GM19463 (cell line): ENCODE measurements around the gene SELENON.

Experiments used
- ATAC-seq: cut with Tn5 transposase; IDR thresholded peaks from one replicate; pipeline ENCODE4 v1.9.1; 2021; ENCODE audit warnings: mild to moderate bottlenecking, moderate library complexity; ENCODE audit not compliant: unreplicated experiment

SELENON gene, protein sequence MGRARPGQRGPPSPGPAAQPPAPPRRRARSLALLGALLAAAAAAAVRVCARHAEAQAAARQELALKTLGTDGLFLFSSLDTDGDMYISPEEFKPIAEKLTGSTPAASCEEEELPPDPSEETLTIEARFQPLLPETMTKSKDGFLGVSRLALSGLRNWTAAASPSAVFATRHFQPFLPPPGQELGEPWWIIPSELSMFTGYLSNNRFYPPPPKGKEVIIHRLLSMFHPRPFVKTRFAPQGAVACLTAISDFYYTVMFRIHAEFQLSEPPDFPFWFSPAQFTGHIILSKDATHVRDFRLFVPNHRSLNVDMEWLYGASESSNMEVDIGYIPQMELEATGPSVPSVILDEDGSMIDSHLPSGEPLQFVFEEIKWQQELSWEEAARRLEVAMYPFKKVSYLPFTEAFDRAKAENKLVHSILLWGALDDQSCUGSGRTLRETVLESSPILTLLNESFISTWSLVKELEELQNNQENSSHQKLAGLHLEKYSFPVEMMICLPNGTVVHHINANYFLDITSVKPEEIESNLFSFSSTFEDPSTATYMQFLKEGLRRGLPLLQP

DNA sequence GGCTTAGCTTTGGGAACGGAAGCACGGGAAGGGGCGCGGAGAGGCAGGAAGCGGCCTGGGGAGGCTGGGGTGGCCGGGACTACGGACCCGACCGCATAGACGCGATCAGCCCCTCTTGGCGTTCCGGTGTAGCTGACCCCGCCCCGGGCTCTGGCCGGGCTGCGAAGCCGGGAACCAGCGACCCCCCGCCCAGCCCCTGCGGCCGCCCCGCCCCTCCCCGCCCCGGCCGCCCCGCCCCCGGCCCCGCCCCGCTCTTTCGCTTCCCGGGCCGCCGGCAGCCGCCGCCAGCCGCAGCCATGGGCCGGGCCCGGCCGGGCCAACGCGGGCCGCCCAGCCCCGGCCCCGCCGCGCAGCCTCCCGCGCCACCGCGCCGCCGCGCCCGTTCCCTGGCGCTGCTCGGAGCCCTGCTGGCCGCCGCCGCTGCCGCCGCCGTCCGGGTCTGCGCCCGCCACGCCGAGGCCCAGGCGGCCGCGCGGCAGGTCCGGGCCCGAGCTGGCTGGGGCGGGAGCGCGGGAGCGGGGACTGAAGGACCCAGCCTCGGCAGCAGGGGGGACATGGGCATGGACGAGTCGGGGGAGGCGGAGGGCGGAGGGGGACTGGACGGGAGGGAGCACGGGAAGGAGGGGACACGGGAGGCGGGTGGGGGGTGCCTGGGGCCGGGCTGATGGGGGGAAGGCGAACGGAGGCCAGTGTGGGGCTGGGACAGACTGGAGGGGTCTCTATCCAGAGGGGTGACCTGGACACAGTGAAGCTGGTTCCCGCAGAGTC, at the start of gene SELENON:
TSS of gene SELENON (plus strand) at position 259 of the 768 bp plus-strand sequence. CDS start at position 297, 38 bp downstream.
- ATAC-seq = no peak

GRCh38 chr1:25750923-25751605, 48.9 kb upstream of the SELENON start:
- ATAC-seq = no peak

DNA sequence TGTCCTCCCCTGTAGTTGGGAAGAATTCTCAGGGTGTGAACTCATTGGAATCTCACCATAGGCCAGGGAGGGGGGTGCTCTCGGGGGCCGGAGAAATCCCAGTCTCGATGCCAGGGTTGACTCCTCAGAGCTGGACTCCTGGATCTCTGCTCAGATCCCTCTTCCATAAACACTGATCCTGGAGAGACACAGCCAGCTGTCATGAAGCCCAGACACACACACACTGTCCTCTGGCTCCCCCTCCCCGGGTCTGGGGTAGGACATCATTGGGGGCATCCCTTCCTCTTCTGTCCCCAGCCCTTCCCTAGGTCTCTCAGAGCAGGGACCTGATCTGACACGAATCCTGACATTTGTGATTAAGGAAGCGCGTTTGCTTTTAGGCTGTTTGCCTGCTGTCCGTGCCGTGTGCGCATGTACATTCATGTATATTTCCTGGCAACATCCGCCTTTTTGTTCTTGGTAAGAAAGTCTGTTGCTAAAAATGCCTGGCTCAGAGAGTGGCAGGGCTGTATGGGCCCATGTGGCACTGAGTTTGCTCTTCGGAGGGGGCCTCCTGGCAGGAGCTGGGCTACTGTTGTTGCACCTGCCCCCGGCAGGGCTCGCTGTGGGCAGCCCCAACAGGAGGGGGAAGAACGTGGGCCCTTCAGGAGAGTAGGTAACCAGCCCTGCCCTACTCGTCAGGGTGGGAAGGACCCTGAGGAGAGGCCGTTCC, 45.4 kb upstream of the SELENON start:
- no peak for ATAC-seq

DNA sequence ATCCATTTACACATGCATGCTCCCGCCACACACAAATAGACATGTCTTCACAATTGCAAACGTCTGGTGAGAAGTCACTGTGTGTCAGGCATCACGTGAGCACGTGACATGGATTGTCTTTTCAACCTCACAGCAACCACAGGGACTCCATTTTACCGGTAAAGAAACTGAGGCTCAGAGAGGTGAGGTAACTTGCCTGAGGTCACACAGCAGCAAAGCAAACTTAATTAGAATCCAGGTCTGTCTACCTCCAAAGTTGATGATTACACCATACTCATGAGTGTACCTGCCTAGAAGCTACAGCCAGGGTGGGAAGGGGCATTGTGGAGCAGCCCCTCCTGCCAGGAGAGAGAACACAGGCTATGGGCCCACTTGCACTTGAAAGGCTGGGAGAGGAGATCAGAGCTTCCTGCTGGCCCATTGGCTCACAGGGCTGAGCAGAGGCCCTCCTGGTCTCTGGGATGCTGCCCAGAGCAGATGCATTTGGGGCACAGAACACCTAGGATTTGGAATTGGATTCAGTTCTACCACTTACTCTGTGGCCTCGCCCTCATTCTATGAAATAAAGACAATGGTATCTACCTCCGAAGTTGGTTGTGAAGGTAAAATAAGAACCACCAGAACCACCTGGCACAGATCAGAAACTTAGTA, 44.4 kb upstream of the SELENON start:
- ATAC-seq = no peak

DNA sequence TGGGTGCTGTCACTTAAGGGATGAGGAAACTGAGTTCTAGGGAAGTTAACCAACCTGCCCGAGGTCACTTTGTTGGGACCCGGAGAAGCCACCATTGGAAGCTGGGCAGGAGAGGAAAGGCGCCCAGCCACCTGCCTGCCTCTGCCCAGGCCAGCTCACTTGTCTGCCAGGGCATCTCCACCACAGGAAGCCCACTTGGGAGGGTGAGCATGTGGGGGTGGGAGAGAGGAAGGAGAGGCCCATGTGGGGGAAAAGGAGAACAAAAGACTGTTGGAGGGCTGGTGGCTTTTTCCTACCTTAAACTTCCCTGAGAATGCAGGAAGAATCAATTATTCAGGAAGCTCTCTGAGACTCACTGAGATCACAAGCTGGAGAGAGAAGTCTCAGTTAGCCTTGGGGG, 43.8 kb upstream of the SELENON start:
- ATAC-seq = no peak

- no peak for ATAC-seq
These were observed 42.7 kb upstream of the SELENON start for GRCh38 chr1:25757151-25757845.

DNA sequence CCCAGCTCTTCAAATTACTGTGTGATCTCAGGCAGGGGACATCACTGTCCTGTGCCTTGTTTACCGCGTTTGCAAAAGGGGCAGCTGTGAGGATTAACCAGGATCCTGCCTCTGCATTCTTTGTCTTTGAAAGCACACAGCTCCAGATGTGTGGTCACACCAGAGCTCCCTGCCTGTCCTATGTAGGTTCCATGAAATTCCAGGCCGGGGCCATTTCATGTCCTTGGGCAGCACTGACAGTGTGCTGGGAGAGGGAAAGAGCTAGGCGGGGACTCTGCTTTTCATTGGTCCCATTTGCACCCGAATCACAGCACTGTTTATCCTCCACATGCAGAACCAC, 42.2 kb upstream of the SELENON start:
- ATAC-seq = no peak

DNA sequence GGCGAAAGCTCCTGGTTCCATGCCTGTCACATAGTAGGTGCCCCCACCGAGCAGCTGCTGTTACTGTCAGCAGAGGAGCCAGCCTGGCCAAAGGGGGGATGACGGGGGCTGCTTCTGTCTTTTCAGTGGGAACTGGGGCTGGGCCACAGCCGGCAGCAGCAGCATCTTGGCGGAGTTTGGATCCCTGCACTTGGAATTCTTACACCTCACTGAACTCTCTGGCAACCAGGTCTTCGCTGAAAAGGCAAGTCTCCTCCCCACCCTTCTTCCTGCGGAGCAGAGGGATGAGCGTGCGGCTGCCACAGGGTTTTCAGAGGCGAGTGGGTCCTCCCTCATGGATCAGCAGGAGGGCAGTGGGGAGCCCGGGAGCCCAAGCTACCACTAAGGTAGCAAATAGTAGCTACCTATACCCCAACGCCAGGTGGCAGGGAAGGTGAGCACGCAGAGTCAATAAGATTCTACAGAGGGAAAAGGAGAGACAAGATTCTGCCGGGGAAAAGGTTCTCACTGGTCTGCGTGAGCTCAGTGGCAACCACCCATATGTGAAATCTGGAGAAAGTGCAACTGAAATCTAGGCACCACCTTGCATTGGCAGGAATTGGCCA, 41.4 kb upstream of the SELENON start:
- no peak for ATAC-seq

DNA sequence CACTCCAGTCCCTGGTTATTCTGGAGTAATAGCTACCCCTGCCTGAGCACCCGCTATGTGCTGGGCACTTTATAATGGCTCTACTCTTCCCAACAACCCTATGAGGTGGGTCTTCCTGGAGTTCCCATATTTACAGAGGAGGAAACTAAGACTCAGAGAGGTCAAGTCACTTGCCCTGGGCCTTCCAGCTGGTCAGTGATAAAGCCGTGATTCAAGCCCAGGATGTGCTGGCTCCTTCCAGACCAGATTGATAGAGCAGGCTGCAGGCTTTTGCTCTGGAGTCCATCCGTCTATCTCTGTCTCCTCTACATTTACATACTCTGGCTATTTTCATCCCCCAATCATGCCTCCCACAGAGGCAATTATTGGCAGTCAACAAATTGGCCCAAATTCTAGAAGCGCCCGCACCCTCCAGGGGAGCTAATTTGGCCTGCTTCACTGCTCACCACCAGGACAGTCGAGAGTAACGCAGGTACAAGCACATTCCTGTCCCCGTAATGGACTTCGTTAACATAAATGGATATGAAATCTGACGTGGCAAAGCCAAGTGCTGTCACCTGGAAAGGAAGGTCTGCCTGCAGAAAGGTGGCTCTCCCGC, 39.8 kb upstream of the SELENON start:
- no peak for ATAC-seq

GRCh38 chr1:25760871-25761270, 39.1 kb upstream of the SELENON start:
- no peak for ATAC-seq

DNA sequence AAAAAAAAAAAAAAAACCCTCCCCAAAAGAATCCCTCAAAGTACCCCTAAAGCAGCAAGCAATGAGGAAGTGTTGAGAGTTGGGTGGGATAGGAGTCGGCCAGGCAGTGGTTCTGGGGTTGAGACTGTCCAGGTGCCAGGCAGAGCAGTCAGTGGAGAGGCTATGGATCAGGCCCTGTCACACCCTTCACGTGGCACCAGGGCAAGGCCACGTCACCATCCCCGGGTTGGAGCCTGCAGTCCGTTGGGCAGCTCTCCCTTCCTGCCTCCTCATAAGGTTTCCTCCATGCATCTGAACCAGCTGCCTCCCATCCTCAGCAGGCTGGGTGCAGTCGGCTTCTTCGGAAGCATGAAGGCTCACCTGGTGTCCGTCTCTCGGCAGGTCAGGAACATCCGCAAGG, 36.5 kb upstream of the SELENON start:
- no peak for ATAC-seq

DNA sequence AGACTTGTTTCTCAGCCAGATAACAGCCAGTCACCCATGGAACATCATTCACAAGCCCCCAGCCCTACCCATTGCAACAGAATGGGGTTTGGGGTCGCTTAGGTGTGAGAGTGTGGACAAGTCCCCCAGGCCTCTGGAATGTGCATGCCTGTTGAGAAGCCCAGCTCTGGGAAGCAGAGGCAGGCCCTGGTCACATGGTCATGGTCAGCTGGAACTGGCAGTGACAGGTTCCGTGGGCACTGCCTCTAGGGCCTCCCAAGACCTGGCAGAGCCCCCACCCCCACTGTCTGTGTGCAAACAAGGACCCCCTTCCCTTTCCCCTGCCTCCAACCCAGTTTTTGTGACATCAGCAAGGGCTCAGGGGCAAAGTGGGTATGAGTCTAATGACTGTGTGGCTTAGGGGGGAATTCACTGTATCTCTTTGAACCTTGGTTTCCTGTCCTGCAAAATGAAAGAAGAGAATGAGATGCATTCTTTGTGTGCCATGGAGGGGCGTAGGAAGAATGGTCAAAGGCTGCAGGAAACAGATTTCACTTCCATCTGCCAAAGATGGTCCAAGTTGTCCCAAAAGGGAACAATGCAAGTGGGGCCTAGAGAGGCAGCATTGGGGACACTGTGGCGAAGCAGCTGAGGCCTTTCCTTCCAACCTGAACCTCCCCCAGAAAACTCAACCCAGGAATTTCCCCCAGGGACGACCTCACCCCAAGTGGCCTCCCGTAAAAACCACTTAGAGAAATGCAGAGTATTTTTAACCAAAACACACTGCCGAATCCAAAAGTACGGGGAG, 34.7 kb upstream of the SELENON start:
- no peak for ATAC-seq

DNA sequence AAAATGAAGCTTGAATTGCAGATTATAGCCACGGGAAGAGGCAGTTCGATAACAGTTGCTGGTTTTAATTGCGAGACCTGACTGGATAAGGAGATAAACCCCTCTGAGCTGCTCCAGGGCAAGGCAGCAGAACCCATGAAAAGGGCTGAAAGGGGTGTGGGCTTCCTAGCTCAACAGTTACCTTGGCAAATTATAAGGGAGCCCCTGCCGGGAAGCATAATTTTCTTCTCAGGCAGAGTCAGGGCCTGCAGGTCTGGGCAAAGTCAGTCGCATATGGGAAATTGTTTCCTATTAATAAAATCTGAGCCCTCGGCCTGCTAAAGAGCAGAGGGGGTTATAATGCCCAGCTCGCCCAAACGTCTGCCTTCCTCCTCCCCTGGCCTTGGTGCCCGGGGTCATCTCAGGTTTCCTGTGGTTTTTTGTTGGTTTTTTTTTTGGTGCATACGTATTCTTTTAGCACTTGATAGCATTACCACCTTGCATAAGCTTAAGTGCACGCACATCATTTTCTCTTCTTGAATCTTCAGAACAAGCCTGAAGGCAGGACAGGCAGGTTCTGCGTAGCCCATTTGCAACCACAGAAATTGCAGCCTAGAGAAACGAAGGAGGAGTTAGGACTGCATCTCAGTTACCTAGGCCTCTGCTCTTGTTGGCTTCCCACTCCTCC, 33.9 kb upstream of the SELENON start:
- ATAC-seq = no peak

GRCh38 chr1:25766721-25767436, 33.1 kb upstream of the SELENON start:
- no peak for ATAC-seq

DNA sequence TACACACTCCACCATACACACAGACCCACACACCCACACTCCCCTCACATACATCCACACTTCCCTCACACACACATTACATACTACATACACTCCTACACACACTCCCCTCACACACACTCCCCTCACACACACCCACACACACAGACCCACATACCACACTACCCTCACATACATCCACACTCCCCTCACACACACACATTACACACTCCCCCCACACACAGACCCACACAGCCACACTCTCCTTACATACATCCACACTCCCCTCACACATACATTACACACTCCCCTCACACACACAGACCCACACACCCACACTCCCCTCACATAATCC, 32.6 kb upstream of the SELENON start:
- ATAC-seq = no peak

DNA sequence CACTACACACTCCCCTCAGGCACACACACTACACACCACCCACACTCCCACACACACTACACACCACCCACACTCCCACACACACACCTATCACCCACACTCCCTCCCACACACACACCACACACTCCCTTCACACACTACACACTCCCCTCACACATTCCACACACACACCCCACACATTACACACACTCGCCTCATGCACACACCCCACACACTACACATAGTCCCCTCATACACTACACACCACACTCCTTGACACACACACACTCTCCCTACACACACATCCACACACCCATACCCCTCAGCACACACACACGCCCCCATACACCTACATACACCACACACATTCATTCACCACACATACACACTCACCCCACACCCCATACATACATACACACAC, 31.0 kb upstream of the SELENON start:
- no peak for ATAC-seq
